SK-N-SH (cell line): ENCODE measurements around the gene MYL2.

Experiments used
- CHD2 ChIP-seq: fragments of 150-350 bp; IDR thresholded peaks from 2 replicates; pipeline ENCODE4 v1.6.1; 2018; ENCODE audit warnings: low read length; ENCODE audit not compliant: partially characterized antibody
- EP300 ChIP-seq, 2 experiments: IDR thresholded peaks; 2 replicates each; pipeline versions ENCODE4 v1.4.0 to v1.6.1; 2012; ENCODE audit warnings: borderline replicate concordance in 1 of 2, low read depth in 1 of 2, low read length in 1 of 2
- FOXM1 ChIP-seq: IDR thresholded peaks from 2 replicates; pipeline ENCODE4 v1.4.0; 2012; ENCODE audit warnings: low read depth, mild to moderate bottlenecking
- MEF2A ChIP-seq: IDR thresholded peaks from 2 replicates; pipeline ENCODE4 v1.4.0; 2012; ENCODE audit warnings: low read depth, borderline replicate concordance
- POLR2AphosphoS5 ChIP-seq: IDR thresholded peaks from 2 replicates; pipeline ENCODE4 v1.6.1; 2012; ENCODE audit warnings: low read depth, low read length
- RAD21 ChIP-seq: IDR thresholded peaks from 2 replicates; pipeline ENCODE4 v1.6.1; 2012; ENCODE audit warnings: mild to moderate bottlenecking, low read length
- RCOR1 ChIP-seq: fragments of 150-350 bp; IDR thresholded peaks from 2 replicates; pipeline ENCODE4 v1.6.1; 2017; ENCODE audit warnings: antibody characterized with exemption, low read length
- SIN3A ChIP-seq: IDR thresholded peaks from 2 replicates; pipeline ENCODE4 v1.6.1; 2012; ENCODE audit warnings: low read depth, mild to moderate bottlenecking, low read length, moderate library complexity, borderline replicate concordance
- YY1 ChIP-seq: IDR thresholded peaks from 2 replicates; pipeline ENCODE4 v1.4.0; 2012; ENCODE audit warnings: low read depth, mild to moderate bottlenecking
- TF ChIP-seq, protein P1 (sequence below): fragments of 200-600 bp; sonication (generic); IDR thresholded peaks from 2 replicates; pipeline ENCODE4 v1.6.1; 2017; ENCODE audit warnings: antibody characterized with exemption, mild to moderate bottlenecking, moderate library complexity
- TF ChIP-seq, protein P2 (sequence below): IDR thresholded peaks from 2 replicates; pipeline ENCODE4 v1.4.0; 2012; ENCODE audit warnings: low read depth
- TF ChIP-seq, protein P3 (sequence below): IDR thresholded peaks from 2 replicates; pipeline ENCODE4 v1.6.1; 2012; ENCODE audit warnings: mild to moderate bottlenecking, low read depth, low read length, moderate library complexity

DNA sequence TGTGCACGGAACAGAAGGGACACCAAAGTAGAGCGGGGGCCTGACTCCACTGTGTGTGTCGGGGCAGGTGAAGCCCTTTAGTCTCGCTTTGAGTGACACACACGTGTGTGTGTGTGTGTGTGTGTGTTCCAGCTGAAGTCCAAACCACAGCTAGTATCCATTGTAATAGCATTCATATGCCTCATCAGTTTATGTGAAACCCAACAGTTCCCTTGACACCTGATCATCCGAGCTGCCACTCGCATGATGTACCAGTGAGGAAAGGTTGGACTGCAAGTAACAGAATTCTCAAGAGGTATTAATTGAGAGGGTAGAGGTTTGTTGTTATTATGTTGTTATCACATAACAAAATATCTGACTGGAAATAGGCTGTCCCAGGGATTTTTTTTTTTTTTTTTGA, 57.2 kb downstream of the MYL2 start:
- TF ChIP-seq, protein P1, sequence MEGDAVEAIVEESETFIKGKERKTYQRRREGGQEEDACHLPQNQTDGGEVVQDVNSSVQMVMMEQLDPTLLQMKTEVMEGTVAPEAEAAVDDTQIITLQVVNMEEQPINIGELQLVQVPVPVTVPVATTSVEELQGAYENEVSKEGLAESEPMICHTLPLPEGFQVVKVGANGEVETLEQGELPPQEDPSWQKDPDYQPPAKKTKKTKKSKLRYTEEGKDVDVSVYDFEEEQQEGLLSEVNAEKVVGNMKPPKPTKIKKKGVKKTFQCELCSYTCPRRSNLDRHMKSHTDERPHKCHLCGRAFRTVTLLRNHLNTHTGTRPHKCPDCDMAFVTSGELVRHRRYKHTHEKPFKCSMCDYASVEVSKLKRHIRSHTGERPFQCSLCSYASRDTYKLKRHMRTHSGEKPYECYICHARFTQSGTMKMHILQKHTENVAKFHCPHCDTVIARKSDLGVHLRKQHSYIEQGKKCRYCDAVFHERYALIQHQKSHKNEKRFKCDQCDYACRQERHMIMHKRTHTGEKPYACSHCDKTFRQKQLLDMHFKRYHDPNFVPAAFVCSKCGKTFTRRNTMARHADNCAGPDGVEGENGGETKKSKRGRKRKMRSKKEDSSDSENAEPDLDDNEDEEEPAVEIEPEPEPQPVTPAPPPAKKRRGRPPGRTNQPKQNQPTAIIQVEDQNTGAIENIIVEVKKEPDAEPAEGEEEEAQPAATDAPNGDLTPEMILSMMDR = no peak
- TF ChIP-seq CHD2 (no peak), POLR2AphosphoS5 (no peak), RCOR1 (no peak), MEF2A (no peak), FOXM1 (no peak), EP300 (IDR thresholded peaks at IDR 0.05; ENCODE audit: borderline replicate concordance in 1 of 2, low read depth in 1 of 2, low read length in 1 of 2) (no peak), SIN3A (no peak), YY1 (no peak), RAD21 (no peak)
- TF ChIP-seq, protein P2, sequence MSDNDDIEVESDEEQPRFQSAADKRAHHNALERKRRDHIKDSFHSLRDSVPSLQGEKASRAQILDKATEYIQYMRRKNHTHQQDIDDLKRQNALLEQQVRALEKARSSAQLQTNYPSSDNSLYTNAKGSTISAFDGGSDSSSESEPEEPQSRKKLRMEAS = no peak
- TF ChIP-seq, protein P3, sequence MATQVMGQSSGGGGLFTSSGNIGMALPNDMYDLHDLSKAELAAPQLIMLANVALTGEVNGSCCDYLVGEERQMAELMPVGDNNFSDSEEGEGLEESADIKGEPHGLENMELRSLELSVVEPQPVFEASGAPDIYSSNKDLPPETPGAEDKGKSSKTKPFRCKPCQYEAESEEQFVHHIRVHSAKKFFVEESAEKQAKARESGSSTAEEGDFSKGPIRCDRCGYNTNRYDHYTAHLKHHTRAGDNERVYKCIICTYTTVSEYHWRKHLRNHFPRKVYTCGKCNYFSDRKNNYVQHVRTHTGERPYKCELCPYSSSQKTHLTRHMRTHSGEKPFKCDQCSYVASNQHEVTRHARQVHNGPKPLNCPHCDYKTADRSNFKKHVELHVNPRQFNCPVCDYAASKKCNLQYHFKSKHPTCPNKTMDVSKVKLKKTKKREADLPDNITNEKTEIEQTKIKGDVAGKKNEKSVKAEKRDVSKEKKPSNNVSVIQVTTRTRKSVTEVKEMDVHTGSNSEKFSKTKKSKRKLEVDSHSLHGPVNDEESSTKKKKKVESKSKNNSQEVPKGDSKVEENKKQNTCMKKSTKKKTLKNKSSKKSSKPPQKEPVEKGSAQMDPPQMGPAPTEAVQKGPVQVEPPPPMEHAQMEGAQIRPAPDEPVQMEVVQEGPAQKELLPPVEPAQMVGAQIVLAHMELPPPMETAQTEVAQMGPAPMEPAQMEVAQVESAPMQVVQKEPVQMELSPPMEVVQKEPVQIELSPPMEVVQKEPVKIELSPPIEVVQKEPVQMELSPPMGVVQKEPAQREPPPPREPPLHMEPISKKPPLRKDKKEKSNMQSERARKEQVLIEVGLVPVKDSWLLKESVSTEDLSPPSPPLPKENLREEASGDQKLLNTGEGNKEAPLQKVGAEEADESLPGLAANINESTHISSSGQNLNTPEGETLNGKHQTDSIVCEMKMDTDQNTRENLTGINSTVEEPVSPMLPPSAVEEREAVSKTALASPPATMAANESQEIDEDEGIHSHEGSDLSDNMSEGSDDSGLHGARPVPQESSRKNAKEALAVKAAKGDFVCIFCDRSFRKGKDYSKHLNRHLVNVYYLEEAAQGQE = no peak
